K562 (cell line): ENCODE results near the gene ORAI3. TPM values are rescaled to one million over a fixed set of nuclear protein-coding genes. Genes with fewer than 3 reads are reported as not detected.
A peak's percentile ranks its signal among the peaks of the same experiment; 100 is the strongest.

Experiments
- CBFB ChIP-seq: sonication (generic); formaldehyde crosslinking; IDR thresholded peaks from 2 replicates; pipeline ENCODE4 v1.4.0; 2020; ENCODE audit warnings: mild to moderate bottlenecking, missing genetic modification reagents
- CBX2 ChIP-seq: fragments of 200-600 bp; sonication (generic); IDR thresholded peaks from one replicate; pipeline ENCODE4 v1.6.1; 2012; ENCODE audit warnings: mild to moderate bottlenecking, low read length, inconsistent platforms; ENCODE audit not compliant: insufficient read depth, poor library complexity, severe bottlenecking
- CBX3 ChIP-seq, 2 experiments: IDR thresholded peaks; 1 replicate in 1 of 2; 2 replicates in 1 of 2; pipeline ENCODE4 v1.6.1; 2012; ENCODE audit warnings: inconsistent platforms in 2 of 2, low read length in 2 of 2, borderline replicate concordance in 1 of 2, control low read depth in 1 of 2
- CTCF ChIP-seq, 3 experiments: IDR thresholded peaks in 2 of 3; conservative IDR thresholded peaks in 1 of 3; 2 replicates each; pipeline ENCODE4 v1.5.1; 2011 to 2012; ENCODE audit warnings: low read length in 3 of 3, mild to moderate bottlenecking in 3 of 3, control low read depth in 2 of 3, improper control_type of control experiment in 1 of 3, inconsistent platforms in 1 of 3, low read depth in 1 of 3, mixed read lengths in 1 of 3, moderate library complexity in 1 of 3; ENCODE audit not compliant: insufficient read depth in 2 of 3
- DDX20 ChIP-seq: fragments of 450-650 bp; IDR thresholded peaks from 2 replicates; pipeline ENCODE4 v1.6.1; 2016; ENCODE audit warnings: missing genetic modification characterization, low read depth, mild to moderate bottlenecking, missing compliant biosample characterization, moderate library complexity
- FOXP4 ChIP-seq: sonication (generic); formaldehyde crosslinking; IDR thresholded peaks from 2 replicates; pipeline ENCODE4 v1.8.0; 2022; ENCODE audit warnings: mild to moderate bottlenecking, missing genetic modification reagents, borderline replicate concordance
- GABPA ChIP-seq: fragments of 200-800 bp; sonication (Bioruptor generic); conservative IDR thresholded peaks from 2 replicates; pipeline ENCODE4 v1.6.1; 2016; ENCODE audit warnings: low read depth, missing genetic modification characterization, missing compliant biosample characterization
- ILF3 ChIP-seq: fragments of 450-650 bp; IDR thresholded peaks from 2 replicates; pipeline ENCODE4 v1.6.1; 2018; ENCODE audit warnings: antibody characterized with exemption, mild to moderate bottlenecking, moderate library complexity, borderline replicate concordance
- LARP7 ChIP-seq: fragments of 450-650 bp; IDR thresholded peaks from 2 replicates; pipeline ENCODE4 v1.6.1; 2016
- MXI1 ChIP-seq: IDR thresholded peaks from 2 replicates; pipeline ENCODE4 v1.6.1; 2011; ENCODE audit warnings: low read depth, mild to moderate bottlenecking, improper control_type of control experiment, low read length
- NFRKB ChIP-seq: fragments of 450-650 bp; IDR thresholded peaks from 2 replicates; pipeline ENCODE4 v1.6.1; 2016; ENCODE audit warnings: low read depth
- RNF2 ChIP-seq: sonication (generic); IDR thresholded peaks from 2 replicates; pipeline ENCODE4 v1.6.1; 2016
- SIN3B ChIP-seq: fragments of 450-650 bp; IDR thresholded peaks from 2 replicates; pipeline ENCODE4 v1.6.1; 2017; ENCODE audit warnings: low read depth, mild to moderate bottlenecking, moderate library complexity
- TBL1XR1 ChIP-seq, 2 experiments: IDR thresholded peaks; 2 replicates each; pipeline ENCODE4 v1.6.1; 2012; ENCODE audit warnings: improper control_type of control experiment in 2 of 2, low read length in 2 of 2, mild to moderate bottlenecking in 1 of 2
- TCF7L2 ChIP-seq: fragments of 150-350 bp; IDR thresholded peaks from 2 replicates; pipeline ENCODE4 v1.6.1; 2016; ENCODE audit warnings: low read depth, mild to moderate bottlenecking, low read length, moderate library complexity
- TRIM25 ChIP-seq: fragments of 450-650 bp; IDR thresholded peaks from 2 replicates; pipeline ENCODE4 v1.7.0; 2016; ENCODE audit warnings: borderline replicate concordance
- ZKSCAN1 ChIP-seq: fragments of 150-350 bp; IDR thresholded peaks from 2 replicates; pipeline ENCODE4 v1.6.1; 2016; ENCODE audit warnings: low read depth, low read length
- ZNF133 ChIP-seq: fragments of 250-450 bp; sonication (Bioruptor Pico); IDR thresholded peaks from 2 replicates; pipeline ENCODE4 v1.4.0; 2020; ENCODE audit warnings: mild to moderate bottlenecking
- ZNF280A ChIP-seq: fragments of 450-650 bp; IDR thresholded peaks from 2 replicates; pipeline ENCODE4 v1.6.1; 2018; ENCODE audit warnings: mild to moderate bottlenecking, low read depth; ENCODE audit not compliant: partially characterized antibody
- ZNF583 ChIP-seq: fragments of 250-450 bp; sonication (Bioruptor Pico); IDR thresholded peaks from 2 replicates; pipeline ENCODE4 v1.4.0; 2020
- ZNF830 ChIP-seq: fragments of 250-450 bp; sonication (Bioruptor Pico); IDR thresholded peaks from 2 replicates; pipeline ENCODE4 v1.5.0; 2021; ENCODE audit warnings: mild to moderate bottlenecking
- polyA plus RNA-seq, 8 experiments: library from polyadenylated mRNA; depleted of rRNA in 4 of 8; stranded (reverse) in 5 of 8; unstranded in 3 of 8; fragments of >200 nt; fragmentation: Nextera tagmentation in 2 of 8; fragmentation: Illumina TruSeq in 1 of 8; extraction: Ambion mirVana in 2 of 8; extraction: Trizol in 1 of 8; gene quantifications; 2 replicates each; pipeline versions ENCODE4 v1.2.1 to v1.2.3, GENCODE V29; 2011 to 2014; ENCODE audit warnings: inconsistent platforms in 1 of 8, missing spikeins in 1 of 8
- total RNA-seq, 7 experiments: library from RNA; depleted of rRNA in 6 of 7; stranded (reverse); fragments of >200 nt in 6 of 7; fragmentation: Illumina TruSeq in 2 of 7; extraction: Trizol in 2 of 7; gene quantifications; 2 replicates each; pipeline versions ENCODE4 v1.2.1 to v1.2.3, GENCODE V29; 2011 to 2021; ENCODE audit warnings: low replicate concordance in 1 of 7

ORAI3 gene
- total and polyA plus RNA-seq, 9 of the 15 experiments (the other 6 are each of a cell fraction or from before 2014, with no cell fraction given), result 4.9 to 23.3 (median 14.1) TPM

GRCh38 chr16:30984669-30985400 is 36.0 kb downstream of the ORAI3 start, which contains the start of gene HSD3B7 (continued):
- TF ChIP-seq DDX20 (no peak), ZNF280A (no peak), SIN3B (no peak), GABPA (no peak), NFRKB (no peak), MXI1 (no peak), ZNF583 (no peak), TRIM25 (no peak), FOXP4 (CRISPR knock-in tag) (no peak), ZNF830 (CRISPR knock-in tag) (no peak), ZNF133 (CRISPR knock-in tag) (no peak), TCF7L2 (no peak), RNF2 (no peak), ZKSCAN1 (0 out of 2 replicates have a peak, but pooled peaks have one; percentile 27), CBX2 (no peak), LARP7 (no peak), ILF3 (no peak), TBL1XR1 (IDR thresholded peaks at IDR 0.05; ENCODE audit: low read length in 2 of 2) (no peak), CTCF (IDR thresholded peaks at IDR 0.05 in 2 of 3, conservative IDR thresholded peaks at IDR 0.05 in 1 of 3; ENCODE audit: insufficient read depth in 2 of 3, low read depth in 1 of 3, low read length in 3 of 3) (peak; percentile 90 to 95 (median 92)), CBX3 (IDR thresholded peaks at IDR 0.05; ENCODE audit: borderline replicate concordance in 1 of 2, low read length in 2 of 2) (no peak), CBFB (CRISPR knock-in tag) (peak; percentile 21; the same call in 1 of the 2 replicates)
